GM19328 (cell line): Measurements from ENCODE around the gene CAMK2B.

ENCODE experiments used
- ATAC-seq: cut with Tn5 transposase; IDR thresholded peaks from one replicate; pipeline ENCODE4 v1.9.1; 2021; ENCODE audit warnings: mild to moderate bottlenecking, moderate library complexity; ENCODE audit not compliant: unreplicated experiment

CAMK2B gene

GRCh38 chr7:44330331-44330730 is 4.9 kb upstream of the CAMK2B start:
- ATAC-seq = no peak

- ATAC-seq = no peak
Measured at GRCh38 chr7:44329888-44330287, 4.5 kb upstream of the CAMK2B start.

- no peak for ATAC-seq
Measured at GRCh38 chr7:44329081-44329480, 3.7 kb upstream of the CAMK2B start.

GRCh38 chr7:44327981-44328380 is 2.6 kb upstream of the CAMK2B start:
- ATAC-seq = no peak

GRCh38 chr7:44326261-44327125 is 1.1 kb upstream of the CAMK2B start:
- no peak for ATAC-seq

GRCh38 chr7:44325811-44326241 is 432 bp upstream of the CAMK2B start:
- ATAC-seq = no peak

- no peak for ATAC-seq
Measured at GRCh38 chr7:44324481-44325200, 753 bp downstream of the CAMK2B start.

- no peak for ATAC-seq
Measured at GRCh38 chr7:44324204-44324480, 1.3 kb downstream of the CAMK2B start.

GRCh38 chr7:44323381-44324203 is 1.8 kb downstream of the CAMK2B start:
- ATAC-seq = no peak

- no peak for ATAC-seq
Measured at GRCh38 chr7:44322631-44323363, 2.6 kb downstream of the CAMK2B start.

GRCh38 chr7:44321796-44322195 is 3.6 kb downstream of the CAMK2B start:
- ATAC-seq = no peak

- ATAC-seq = no peak
Measured at GRCh38 chr7:44320794-44321371, 4.5 kb downstream of the CAMK2B start.

- no peak for ATAC-seq
Measured at GRCh38 chr7:44320141-44320540, 5.3 kb downstream of the CAMK2B start.

GRCh38 chr7:44318332-44318731 is 7.1 kb downstream of the CAMK2B start:
- ATAC-seq = no peak

- no peak for ATAC-seq
Measured at GRCh38 chr7:44315301-44315903, 10.0 kb downstream of the CAMK2B start.

GRCh38 chr7:44313621-44314031 is 11.8 kb downstream of the CAMK2B start:
- ATAC-seq = no peak

GRCh38 chr7:44313016-44313415 is 12.4 kb downstream of the CAMK2B start:
- ATAC-seq = no peak

GRCh38 chr7:44311561-44312495 is 13.6 kb downstream of the CAMK2B start:
- no peak for ATAC-seq
